ENCODE measurements around the gene EIF1AD.

DNA sequence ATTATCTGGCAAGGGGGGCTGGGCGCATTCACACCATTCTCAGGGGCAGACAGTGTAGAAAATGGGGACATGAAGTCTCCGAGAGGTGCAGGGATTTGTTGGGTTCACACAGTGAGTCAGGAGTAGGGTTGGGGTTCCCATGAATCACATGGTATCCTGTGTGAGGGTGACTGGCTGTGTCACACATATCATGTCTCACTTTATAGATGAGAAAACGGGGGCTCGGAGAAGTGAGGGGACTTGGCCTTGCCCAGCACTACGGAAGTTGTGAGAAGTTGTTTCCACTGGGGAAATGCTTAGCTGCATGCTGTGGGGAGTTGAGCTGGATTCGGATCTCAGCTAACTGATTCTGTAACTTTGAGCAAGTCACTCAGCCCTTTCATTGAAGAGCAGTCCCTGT is 42.8 kb upstream of the EIF1AD start:
- TF ChIP-seq, protein P1, sequence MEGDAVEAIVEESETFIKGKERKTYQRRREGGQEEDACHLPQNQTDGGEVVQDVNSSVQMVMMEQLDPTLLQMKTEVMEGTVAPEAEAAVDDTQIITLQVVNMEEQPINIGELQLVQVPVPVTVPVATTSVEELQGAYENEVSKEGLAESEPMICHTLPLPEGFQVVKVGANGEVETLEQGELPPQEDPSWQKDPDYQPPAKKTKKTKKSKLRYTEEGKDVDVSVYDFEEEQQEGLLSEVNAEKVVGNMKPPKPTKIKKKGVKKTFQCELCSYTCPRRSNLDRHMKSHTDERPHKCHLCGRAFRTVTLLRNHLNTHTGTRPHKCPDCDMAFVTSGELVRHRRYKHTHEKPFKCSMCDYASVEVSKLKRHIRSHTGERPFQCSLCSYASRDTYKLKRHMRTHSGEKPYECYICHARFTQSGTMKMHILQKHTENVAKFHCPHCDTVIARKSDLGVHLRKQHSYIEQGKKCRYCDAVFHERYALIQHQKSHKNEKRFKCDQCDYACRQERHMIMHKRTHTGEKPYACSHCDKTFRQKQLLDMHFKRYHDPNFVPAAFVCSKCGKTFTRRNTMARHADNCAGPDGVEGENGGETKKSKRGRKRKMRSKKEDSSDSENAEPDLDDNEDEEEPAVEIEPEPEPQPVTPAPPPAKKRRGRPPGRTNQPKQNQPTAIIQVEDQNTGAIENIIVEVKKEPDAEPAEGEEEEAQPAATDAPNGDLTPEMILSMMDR (IDR thresholded peaks at IDR 0.05; ENCODE audit: poor library complexity): no peak
- TF ChIP-seq EZH2 (IDR thresholded peaks at IDR 0.05; ENCODE audit: borderline replicate concordance) (no peak), EZH2phosphoT487 (IDR thresholded peaks at IDR 0.05; ENCODE audit: low read depth, severe bottlenecking, unreplicated experiment) (no peak)
